ENCODE data around the gene JPT2. TPM values are rescaled to one million over a fixed set of nuclear protein-coding genes. Genes with fewer than 3 reads are reported as not detected.

JPT2 gene
- total RNA-seq, 1 donor: 45.9 TPM

DNA sequence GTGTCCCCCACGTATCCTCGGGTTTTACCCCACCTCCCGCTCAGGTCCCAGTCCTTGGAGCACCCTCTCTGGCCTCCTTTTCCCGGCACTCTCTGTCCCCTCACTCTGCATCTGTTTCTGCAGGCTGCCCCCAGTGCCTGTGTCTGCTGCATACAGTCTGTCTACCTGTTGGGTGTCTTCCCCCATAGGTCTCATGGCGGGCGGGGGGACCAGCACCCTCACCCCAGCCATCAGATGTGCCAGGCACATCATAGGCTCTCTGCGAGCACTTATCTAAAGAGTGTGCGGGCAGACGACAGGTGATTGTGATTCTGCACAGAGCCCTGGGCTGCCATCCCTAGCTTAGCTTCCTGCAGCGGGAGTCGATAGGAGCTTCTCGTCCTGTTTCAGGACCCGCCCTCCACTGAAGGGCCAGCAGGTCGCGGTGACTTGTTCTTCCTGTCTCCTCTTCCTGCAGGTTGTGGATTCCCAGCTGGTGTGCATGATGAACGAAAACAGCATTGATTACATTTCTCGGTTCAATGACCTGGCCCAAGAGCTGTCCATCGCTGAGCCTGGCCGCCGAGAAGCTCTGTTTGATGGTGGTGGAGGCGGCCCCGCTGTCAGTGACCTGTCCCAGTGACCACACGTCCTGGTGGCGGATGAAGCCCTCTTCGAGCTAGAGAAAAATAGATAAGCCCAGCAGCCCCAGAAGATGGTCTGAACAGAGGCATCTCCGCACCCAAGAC is 4.5 kb upstream of the JPT2 start:
- no peak overlapping the region for H3K4me3 ChIP-seq (ENCODE audit: low read depth, low read length)
- TF ChIP-seq, protein P1, sequence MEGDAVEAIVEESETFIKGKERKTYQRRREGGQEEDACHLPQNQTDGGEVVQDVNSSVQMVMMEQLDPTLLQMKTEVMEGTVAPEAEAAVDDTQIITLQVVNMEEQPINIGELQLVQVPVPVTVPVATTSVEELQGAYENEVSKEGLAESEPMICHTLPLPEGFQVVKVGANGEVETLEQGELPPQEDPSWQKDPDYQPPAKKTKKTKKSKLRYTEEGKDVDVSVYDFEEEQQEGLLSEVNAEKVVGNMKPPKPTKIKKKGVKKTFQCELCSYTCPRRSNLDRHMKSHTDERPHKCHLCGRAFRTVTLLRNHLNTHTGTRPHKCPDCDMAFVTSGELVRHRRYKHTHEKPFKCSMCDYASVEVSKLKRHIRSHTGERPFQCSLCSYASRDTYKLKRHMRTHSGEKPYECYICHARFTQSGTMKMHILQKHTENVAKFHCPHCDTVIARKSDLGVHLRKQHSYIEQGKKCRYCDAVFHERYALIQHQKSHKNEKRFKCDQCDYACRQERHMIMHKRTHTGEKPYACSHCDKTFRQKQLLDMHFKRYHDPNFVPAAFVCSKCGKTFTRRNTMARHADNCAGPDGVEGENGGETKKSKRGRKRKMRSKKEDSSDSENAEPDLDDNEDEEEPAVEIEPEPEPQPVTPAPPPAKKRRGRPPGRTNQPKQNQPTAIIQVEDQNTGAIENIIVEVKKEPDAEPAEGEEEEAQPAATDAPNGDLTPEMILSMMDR (IDR thresholded peaks at IDR 0.05; ENCODE audit: insufficient read depth, low read length): no peak
- DNase-seq (ENCODE audit: low read depth): no peak

DNA sequence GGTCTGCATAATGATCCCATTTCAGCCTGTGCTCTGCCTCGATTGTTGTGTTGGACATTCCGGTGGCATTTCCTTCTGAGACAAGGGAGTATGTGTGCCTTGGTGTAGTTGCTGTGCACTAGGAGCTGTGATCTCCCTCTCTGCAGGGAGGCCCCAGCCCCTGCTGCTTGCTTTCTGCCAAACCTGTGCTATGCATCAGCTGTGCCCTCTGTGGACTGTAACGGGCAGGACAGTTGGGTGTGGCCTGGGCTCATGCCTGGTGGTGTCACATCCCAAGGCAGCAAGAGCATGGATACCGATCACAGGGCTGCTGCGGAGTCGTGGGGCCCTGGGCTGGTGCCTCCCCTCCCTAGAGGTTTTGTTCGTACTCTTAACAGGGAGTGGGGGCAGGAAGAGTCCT is 3.8 kb upstream of the JPT2 start:
- TF ChIP-seq, protein P1 (IDR thresholded peaks at IDR 0.05; ENCODE audit: insufficient read depth, low read length): no peak
- no peak overlapping the region for H3K4me3 ChIP-seq (ENCODE audit: low read depth, low read length)
- no peak for DNase-seq (ENCODE audit: low read depth)

- DNase-seq (ENCODE audit: low read depth): no peak
- TF ChIP-seq, protein P1 (IDR thresholded peaks at IDR 0.05; ENCODE audit: insufficient read depth, low read length): no peak
Observed at GRCh38 chr16:1674751-1675664, 3.1 kb upstream of the JPT2 start.

GRCh38 chr16:1676661-1677060 is 1.4 kb upstream of the JPT2 start:
- TF ChIP-seq, protein P1 (IDR thresholded peaks at IDR 0.05; ENCODE audit: insufficient read depth, low read length): no peak
- no peak overlapping the region for H3K4me3 ChIP-seq (ENCODE audit: low read depth, low read length)
- no peak for DNase-seq (ENCODE audit: low read depth)

More at GRCh38 chr16:1674751-1675664, 3.1 kb upstream of the JPT2 start:
- H3K4me3 ChIP-seq (ENCODE audit: low read depth, low read length): no peak overlapping the region

DNA sequence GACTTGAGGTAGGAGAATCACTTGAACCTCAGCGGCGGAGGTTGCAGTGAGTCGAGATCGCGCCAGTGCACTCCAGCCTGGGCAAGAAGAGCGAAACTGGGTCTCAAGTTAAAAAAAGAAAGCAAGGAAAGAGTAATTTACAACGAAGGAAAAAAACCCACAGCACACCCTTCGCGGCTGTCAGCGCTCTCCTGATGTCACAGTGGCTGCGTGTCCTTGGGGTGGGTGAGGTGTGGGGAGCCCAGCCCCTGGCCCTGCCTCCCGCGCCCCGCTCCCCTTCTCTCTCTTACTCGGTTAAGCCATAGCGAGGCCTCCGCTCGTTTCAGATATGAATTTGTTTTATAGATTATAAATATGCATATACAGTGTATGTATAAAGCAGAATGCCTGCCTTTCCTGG is 740 bp upstream of the JPT2 start:
- no peak for DNase-seq (ENCODE audit: low read depth)
- TF ChIP-seq, protein P1 (IDR thresholded peaks at IDR 0.05; ENCODE audit: insufficient read depth, low read length): no peak
- no peak overlapping the region for H3K4me3 ChIP-seq (ENCODE audit: low read depth, low read length)

GRCh38 chr16:1678500-1679098 is 520 bp downstream of the JPT2 start:
- peak overlapping the region; percentile 83 for H3K4me3 ChIP-seq (ENCODE audit: low read depth, low read length)
- TF ChIP-seq, protein P1 (IDR thresholded peaks at IDR 0.05; ENCODE audit: insufficient read depth, low read length): no peak
- peak; percentile 23 for DNase-seq (ENCODE audit: low read depth)

All from fibroblast of the aortic adventitia (primary cell).